OCI-LY1 (cell line): ENCODE data around the gene M1AP.

Experiments
- H2AFZ ChIP-seq: fragments of 200-600 bp; sonication (generic), shearing (Covaris generic); 2 replicates; pipeline ENCODE4 v1.6.0; 2014; ENCODE audit warnings: antibody characterized with exemption, mild to moderate bottlenecking, low read length
- H3F3A ChIP-seq: fragments of 200-600 bp; sonication (generic), shearing (Covaris generic); 2 replicates; pipeline ENCODE4 v1.6.0; 2014; ENCODE audit warnings: mild to moderate bottlenecking, antibody characterized with exemption, low read length, moderate library complexity; ENCODE audit not compliant: insufficient read depth
- H3K27ac ChIP-seq: fragments of 200-600 bp; sonication (generic); 2 replicates; pipeline ENCODE4 v1.5.1; 2014; ENCODE audit warnings: low read length, mixed run types, mild to moderate bottlenecking, low read depth; ENCODE audit not compliant: poor library complexity, severe bottlenecking
- H3K27me3 ChIP-seq: fragments of 200-600 bp; sonication (generic); 2 replicates; pipeline ENCODE4 v1.6.0; 2014; ENCODE audit warnings: antibody characterized with exemption, mild to moderate bottlenecking, low read length, moderate library complexity; ENCODE audit not compliant: insufficient read depth
- H3K36me3 ChIP-seq: fragments of 200-600 bp; sonication (generic); 2 replicates; pipeline ENCODE4 v1.6.1; 2014; ENCODE audit warnings: mild to moderate bottlenecking, antibody characterized with exemption, low read length, moderate library complexity, mixed read lengths; ENCODE audit not compliant: insufficient read depth
- H3K4me1 ChIP-seq: fragments of 200-600 bp; sonication (generic); 2 replicates; pipeline ENCODE4 v1.5.1; 2014; ENCODE audit warnings: mild to moderate bottlenecking, low read length, moderate library complexity; ENCODE audit not compliant: insufficient read depth, severe bottlenecking
- H3K4me2 ChIP-seq: fragments of 200-600 bp; sonication (generic), shearing (Covaris generic); 2 replicates; pipeline ENCODE4 v1.6.1; 2014; ENCODE audit warnings: low read length
- H3K4me3 ChIP-seq: fragments of 200-600 bp; sonication (generic); 2 replicates; pipeline ENCODE4 v1.5.1; 2014; ENCODE audit warnings: low read length, low read depth, mild to moderate bottlenecking, mixed read lengths; ENCODE audit not compliant: poor library complexity, severe bottlenecking
- H3K79me2 ChIP-seq: fragments of 200-600 bp; shearing (Covaris generic); 2 replicates; pipeline ENCODE4 v1.6.1; 2016; ENCODE audit warnings: mixed run types, low read length, mixed read lengths; ENCODE audit not compliant: insufficient read depth
- H3K9ac ChIP-seq: fragments of 200-600 bp; sonication (generic), shearing (Covaris generic); 2 replicates; pipeline ENCODE4 v1.6.1; 2014; ENCODE audit warnings: mild to moderate bottlenecking, low read length, mixed read lengths
- H3K9me2 ChIP-seq: fragments of 200-600 bp; sonication (generic), shearing (Covaris generic); 2 replicates; pipeline ENCODE4 v1.6.1; 2014; ENCODE audit warnings: low read depth, mild to moderate bottlenecking, low read length, mixed read lengths
- H3K9me3 ChIP-seq: fragments of 200-600 bp; shearing (Covaris generic); 2 replicates; pipeline ENCODE4 v1.6.1; 2014; ENCODE audit warnings: low read length, mixed read lengths
- H4K20me1 ChIP-seq: fragments of 200-600 bp; sonication (generic), shearing (Covaris generic); 2 replicates; pipeline ENCODE4 v1.6.0; 2016; ENCODE audit warnings: mild to moderate bottlenecking, low read length; ENCODE audit not compliant: insufficient read depth
- EZH2 ChIP-seq: fragments of 200-600 bp; sonication (generic), shearing (Covaris generic); IDR thresholded peaks from 2 replicates; pipeline ENCODE4 v1.8.0; 2017; ENCODE audit warnings: borderline replicate concordance, mixed run types, mild to moderate bottlenecking, antibody characterized with exemption, low read length, moderate library complexity, mixed read lengths
- TF ChIP-seq, protein P1 (sequence below): fragments of 200-600 bp; sonication (generic), shearing (Covaris generic); IDR thresholded peaks from 2 replicates; pipeline ENCODE4 v1.5.1; 2017; ENCODE audit warnings: mild to moderate bottlenecking, antibody characterized with exemption, low read length, moderate library complexity, mixed read lengths

Gene M1AP

GRCh38 chr2:74532222-74532621 lies 115.9 kb downstream of the M1AP start:
- H3K4me1 ChIP-seq, result peaks cover 29% of the 10 kb centered on the region
- no peak overlapping the region for H3K4me3 ChIP-seq
- H3K9me3 ChIP-seq, result no peaks in the 10 kb centered on the region
- peaks cover 10% of the 10 kb centered on the region for H3K79me2 ChIP-seq
- H3K27me3 ChIP-seq, result no peaks in the 10 kb centered on the region
- H3K36me3 ChIP-seq, result peaks cover 40% of the 10 kb centered on the region
- H2AFZ ChIP-seq, result no peak overlapping the region
- H3K27ac ChIP-seq, result no peak overlapping the region
- H3K4me2 ChIP-seq, result no peak overlapping the region
- TF ChIP-seq EZH2, result no peak
- TF ChIP-seq, protein P1, sequence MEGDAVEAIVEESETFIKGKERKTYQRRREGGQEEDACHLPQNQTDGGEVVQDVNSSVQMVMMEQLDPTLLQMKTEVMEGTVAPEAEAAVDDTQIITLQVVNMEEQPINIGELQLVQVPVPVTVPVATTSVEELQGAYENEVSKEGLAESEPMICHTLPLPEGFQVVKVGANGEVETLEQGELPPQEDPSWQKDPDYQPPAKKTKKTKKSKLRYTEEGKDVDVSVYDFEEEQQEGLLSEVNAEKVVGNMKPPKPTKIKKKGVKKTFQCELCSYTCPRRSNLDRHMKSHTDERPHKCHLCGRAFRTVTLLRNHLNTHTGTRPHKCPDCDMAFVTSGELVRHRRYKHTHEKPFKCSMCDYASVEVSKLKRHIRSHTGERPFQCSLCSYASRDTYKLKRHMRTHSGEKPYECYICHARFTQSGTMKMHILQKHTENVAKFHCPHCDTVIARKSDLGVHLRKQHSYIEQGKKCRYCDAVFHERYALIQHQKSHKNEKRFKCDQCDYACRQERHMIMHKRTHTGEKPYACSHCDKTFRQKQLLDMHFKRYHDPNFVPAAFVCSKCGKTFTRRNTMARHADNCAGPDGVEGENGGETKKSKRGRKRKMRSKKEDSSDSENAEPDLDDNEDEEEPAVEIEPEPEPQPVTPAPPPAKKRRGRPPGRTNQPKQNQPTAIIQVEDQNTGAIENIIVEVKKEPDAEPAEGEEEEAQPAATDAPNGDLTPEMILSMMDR, result peak; percentile 52
- no peaks in the 10 kb centered on the region for H3F3A ChIP-seq
- no peaks in the 10 kb centered on the region for H3K9me2 ChIP-seq
- H4K20me1 ChIP-seq, result no peaks in the 10 kb centered on the region
- H3K9ac ChIP-seq, result no peak overlapping the region

GRCh38 chr2:74531666-74532065 lies 116.5 kb downstream of the M1AP start:
- Histone ChIP-seq H3K9me3 (no peaks in the 10 kb centered on the region), H3K4me2 (peak overlapping the region; percentile 95; the same call in 1 of the 2 replicates), H3K9me2 (no peaks in the 10 kb centered on the region), H3F3A (no peaks in the 10 kb centered on the region), H3K9ac (no peak overlapping the region; the same call in 1 of the 2 replicates), H3K4me1 (peaks cover 29% of the 10 kb centered on the region), H3K36me3 (peaks cover 45% of the 10 kb centered on the region), H3K27ac (no peak overlapping the region), H3K4me3 (no peak overlapping the region), H4K20me1 (no peaks in the 10 kb centered on the region), H2AFZ (no peak overlapping the region), H3K79me2 (peaks cover 10% of the 10 kb centered on the region), H3K27me3 (no peaks in the 10 kb centered on the region)
- TF ChIP-seq, protein P1, result no peak

DNA sequence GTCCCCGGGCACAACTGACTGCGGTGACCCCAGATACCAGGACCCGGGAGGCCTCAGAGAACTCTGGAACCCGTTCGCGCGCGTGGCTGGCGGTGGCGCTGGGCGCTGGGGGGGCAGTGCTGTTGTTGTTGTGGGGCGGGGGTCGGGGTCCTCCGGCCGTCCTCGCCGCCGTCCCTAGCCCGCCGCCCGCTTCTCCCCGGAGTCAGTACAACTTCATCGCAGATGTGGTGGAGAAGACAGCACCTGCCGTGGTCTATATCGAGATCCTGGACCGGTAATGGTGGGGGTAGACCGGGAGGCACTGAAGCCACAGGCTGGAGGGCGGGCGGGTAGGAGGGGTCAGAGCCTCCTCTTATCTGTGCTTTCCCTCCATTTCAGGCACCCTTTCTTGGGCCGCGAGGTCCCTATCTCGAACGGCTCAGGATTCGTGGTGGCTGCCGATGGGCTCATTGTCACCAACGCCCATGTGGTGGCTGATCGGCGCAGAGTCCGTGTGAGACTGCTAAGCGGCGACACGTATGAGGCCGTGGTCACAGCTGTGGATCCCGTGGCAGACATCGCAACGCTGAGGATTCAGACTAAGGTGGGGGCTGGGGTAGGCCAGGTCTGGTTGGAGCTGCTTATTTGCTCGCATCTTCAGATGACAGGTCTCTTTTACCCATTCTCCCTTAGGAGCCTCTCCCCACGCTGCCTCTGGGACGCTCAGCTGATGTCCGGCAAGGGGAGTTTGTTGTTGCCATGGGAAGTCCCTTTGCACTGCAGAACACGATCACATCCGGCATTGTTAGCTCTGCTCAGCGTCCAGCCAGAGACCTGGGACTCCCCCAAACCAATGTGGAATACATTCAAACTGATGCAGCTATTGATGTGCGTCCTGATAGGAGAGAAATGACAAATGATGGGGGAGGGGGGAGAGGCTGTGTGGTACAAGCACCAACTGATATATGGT lies 117.6 kb downstream of the M1AP start:
- Histone ChIP-seq H3K27me3 (no peaks in the 10 kb centered on the region), H3K4me3 (peak overlapping the region; percentile 91), H3F3A (no peaks in the 10 kb centered on the region), H3K9me2 (no peaks in the 10 kb centered on the region), H3K79me2 (peaks cover 10% of the 10 kb centered on the region), H3K4me2 (peak overlapping the region; percentile 95), H3K36me3 (peaks cover 57% of the 10 kb centered on the region), H3K27ac (peak overlapping the region; percentile 55), H3K4me1 (peaks cover 29% of the 10 kb centered on the region), H4K20me1 (no peaks in the 10 kb centered on the region), H2AFZ (no peak overlapping the region), H3K9ac (peak overlapping the region; percentile 99), H3K9me3 (no peaks in the 10 kb centered on the region)
- no peak for TF ChIP-seq EZH2
- TF ChIP-seq, protein P1, result no peak
